ENCODE data around the gene LYST. TPM values are rescaled to one million over a fixed set of nuclear protein-coding genes. Genes with fewer than 3 reads are reported as not detected.

Gene LYST
- total RNA-seq, 1 donor from 2014 or later: 10.3 TPM

- intact Hi-C loops (cut with micrococcal nuclease): no loop called here
- TF ChIP-seq, protein P1, sequence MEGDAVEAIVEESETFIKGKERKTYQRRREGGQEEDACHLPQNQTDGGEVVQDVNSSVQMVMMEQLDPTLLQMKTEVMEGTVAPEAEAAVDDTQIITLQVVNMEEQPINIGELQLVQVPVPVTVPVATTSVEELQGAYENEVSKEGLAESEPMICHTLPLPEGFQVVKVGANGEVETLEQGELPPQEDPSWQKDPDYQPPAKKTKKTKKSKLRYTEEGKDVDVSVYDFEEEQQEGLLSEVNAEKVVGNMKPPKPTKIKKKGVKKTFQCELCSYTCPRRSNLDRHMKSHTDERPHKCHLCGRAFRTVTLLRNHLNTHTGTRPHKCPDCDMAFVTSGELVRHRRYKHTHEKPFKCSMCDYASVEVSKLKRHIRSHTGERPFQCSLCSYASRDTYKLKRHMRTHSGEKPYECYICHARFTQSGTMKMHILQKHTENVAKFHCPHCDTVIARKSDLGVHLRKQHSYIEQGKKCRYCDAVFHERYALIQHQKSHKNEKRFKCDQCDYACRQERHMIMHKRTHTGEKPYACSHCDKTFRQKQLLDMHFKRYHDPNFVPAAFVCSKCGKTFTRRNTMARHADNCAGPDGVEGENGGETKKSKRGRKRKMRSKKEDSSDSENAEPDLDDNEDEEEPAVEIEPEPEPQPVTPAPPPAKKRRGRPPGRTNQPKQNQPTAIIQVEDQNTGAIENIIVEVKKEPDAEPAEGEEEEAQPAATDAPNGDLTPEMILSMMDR (IDR thresholded peaks at IDR 0.05; ENCODE audit: borderline replicate concordance): no peak
- no peak overlapping the region for H3K4me3 ChIP-seq
These were observed 3.0 kb downstream of the LYST start for GRCh38 chr1:235863699-235864093.

DNA sequence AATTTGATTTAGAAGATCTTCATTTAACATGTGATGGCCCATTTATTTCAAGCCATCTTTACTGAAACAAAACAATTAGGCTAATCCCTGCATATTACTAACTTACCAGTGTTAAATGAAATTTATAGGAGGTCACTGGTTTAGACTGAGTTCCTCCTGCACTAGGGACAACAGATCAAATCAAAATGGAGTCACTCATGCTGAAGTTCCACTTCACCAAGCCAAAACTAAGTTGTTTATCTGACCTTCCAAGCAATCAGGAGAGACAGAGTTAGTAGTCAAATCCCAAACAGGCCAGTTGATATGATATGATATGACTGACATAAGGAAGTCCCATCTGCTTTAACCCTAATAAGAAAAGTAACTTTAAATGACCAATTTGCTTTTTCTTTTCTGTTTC lies 4.8 kb downstream of the LYST start:
- no peak overlapping the region for H3K4me3 ChIP-seq
- intact Hi-C loops (cut with micrococcal nuclease): no loop called here
- H3K27ac ChIP-seq (replicated peaks): no peak overlapping the region
- no peaks in the 10 kb centered on the region for H3K27me3 ChIP-seq (ENCODE audit: low read depth)
- no peaks in the 10 kb centered on the region for H3K9me3 ChIP-seq (replicated peaks)
- no peak for DNase-seq
- H3K36me3 ChIP-seq: no peaks in the 10 kb centered on the region
- peaks cover 25% of the 10 kb centered on the region for H3K4me1 ChIP-seq
- TF ChIP-seq, protein P1 (IDR thresholded peaks at IDR 0.05; ENCODE audit: borderline replicate concordance): no peak

More at GRCh38 chr1:235863699-235864093, 3.0 kb downstream of the LYST start:
- H3K9me3 ChIP-seq (replicated peaks): no peaks in the 10 kb centered on the region
- H3K27ac ChIP-seq (replicated peaks): no peak overlapping the region
- no peaks in the 10 kb centered on the region for H3K27me3 ChIP-seq (ENCODE audit: low read depth)
- no peaks in the 10 kb centered on the region for H3K36me3 ChIP-seq
- no peak for DNase-seq
- H3K4me1 ChIP-seq: peaks cover 37% of the 10 kb centered on the region

DNA sequence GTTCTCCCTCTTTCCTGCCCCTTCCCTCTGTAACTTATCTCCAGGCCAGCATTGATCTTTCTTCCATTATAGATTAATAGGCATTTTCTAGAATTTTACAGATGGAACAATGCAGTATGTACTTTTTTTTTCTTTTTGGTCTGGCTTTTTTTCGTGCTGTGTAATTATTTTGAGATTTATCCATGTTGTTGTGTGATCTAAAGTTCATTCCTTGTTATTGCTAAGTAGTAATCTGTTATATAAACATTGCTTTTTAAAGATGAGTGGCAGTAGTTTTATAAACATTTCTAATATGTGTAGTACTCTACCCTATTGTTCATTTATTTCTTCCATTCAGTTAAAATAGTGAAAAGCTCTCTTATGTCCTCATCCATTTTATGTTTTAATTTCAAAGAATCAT lies 5.9 kb downstream of the LYST start:
- H3K9me3 ChIP-seq (replicated peaks): no peaks in the 10 kb centered on the region
- H3K4me1 ChIP-seq: peaks cover 16% of the 10 kb centered on the region
- H3K27me3 ChIP-seq (ENCODE audit: low read depth): no peaks in the 10 kb centered on the region
- no peaks in the 10 kb centered on the region for H3K36me3 ChIP-seq
- intact Hi-C loops (cut with micrococcal nuclease): no loop called here
- H3K27ac ChIP-seq (replicated peaks): no peak overlapping the region
- no peak for DNase-seq
- H3K4me3 ChIP-seq: no peak overlapping the region
- TF ChIP-seq, protein P1 (IDR thresholded peaks at IDR 0.05; ENCODE audit: borderline replicate concordance): no peak

DNA sequence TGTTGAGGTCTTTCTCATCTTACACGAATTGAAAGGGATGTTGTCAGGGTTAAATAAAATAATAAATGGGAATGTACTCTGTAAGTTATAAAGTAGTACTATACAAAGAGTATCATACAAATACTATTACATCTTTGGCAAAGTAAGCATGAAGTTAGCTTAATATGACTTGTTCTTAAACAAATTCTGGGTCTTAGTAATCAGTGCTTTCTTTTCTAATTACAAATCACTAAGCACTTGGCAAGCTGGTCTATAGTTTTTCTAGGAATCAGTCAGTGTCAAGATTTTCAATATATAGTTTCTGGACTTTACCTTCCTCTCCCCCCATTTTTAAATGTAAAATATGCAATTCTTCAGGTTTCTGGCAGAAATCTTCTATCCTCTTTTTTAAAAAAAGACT lies 6.9 kb downstream of the LYST start:
- no peak overlapping the region for H3K27ac ChIP-seq (replicated peaks)
- H3K4me3 ChIP-seq: no peak overlapping the region
- H3K9me3 ChIP-seq (replicated peaks): no peaks in the 10 kb centered on the region
- TF ChIP-seq, protein P1 (IDR thresholded peaks at IDR 0.05; ENCODE audit: borderline replicate concordance): no peak
- no peaks in the 10 kb centered on the region for H3K36me3 ChIP-seq
- intact Hi-C loops (cut with micrococcal nuclease): no loop called here
- no peaks in the 10 kb centered on the region for H3K27me3 ChIP-seq (ENCODE audit: low read depth)
- peaks cover 7% of the 10 kb centered on the region for H3K4me1 ChIP-seq
- no peak for DNase-seq

DNA sequence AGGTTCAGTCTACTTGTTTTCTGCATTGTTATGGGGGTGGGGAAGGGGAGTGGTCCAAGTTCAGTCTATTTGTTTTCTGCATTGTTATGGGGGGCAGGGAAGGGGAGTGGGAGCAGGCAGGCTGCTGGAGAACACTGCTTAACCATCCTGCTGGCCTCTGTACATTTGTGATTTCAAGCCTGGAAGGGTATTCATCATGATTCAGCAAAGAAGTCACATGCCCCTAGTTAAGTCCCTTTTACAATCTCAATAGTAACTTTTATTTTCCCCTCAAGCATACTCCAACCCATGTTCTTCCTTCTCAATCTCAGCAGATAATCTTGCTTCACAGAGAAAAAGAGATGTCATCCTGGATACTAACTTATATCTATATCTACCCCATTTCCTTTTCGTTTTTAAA lies 7.9 kb downstream of the LYST start:
- Histone ChIP-seq H3K36me3 (no peaks in the 10 kb centered on the region), H3K4me1 (peaks cover 11% of the 10 kb centered on the region), H3K4me3 (no peak overlapping the region), H3K9me3 (replicated peaks) (no peaks in the 10 kb centered on the region), H3K27me3 (ENCODE audit: low read depth) (no peaks in the 10 kb centered on the region), H3K27ac (replicated peaks) (no peak overlapping the region)
- intact Hi-C loops (cut with micrococcal nuclease): no loop called here
- no peak for DNase-seq
- TF ChIP-seq, protein P1 (IDR thresholded peaks at IDR 0.05; ENCODE audit: borderline replicate concordance): no peak

- intact Hi-C loops (cut with micrococcal nuclease): no loop called here
- no peak overlapping the region for H3K27ac ChIP-seq (replicated peaks)
- H3K4me3 ChIP-seq: no peak overlapping the region
- DNase-seq: no peak
- no peaks in the 10 kb centered on the region for H3K36me3 ChIP-seq
- H3K9me3 ChIP-seq (replicated peaks): no peaks in the 10 kb centered on the region
- H3K4me1 ChIP-seq: peaks cover 22% of the 10 kb centered on the region
- TF ChIP-seq, protein P1 (IDR thresholded peaks at IDR 0.05; ENCODE audit: borderline replicate concordance): no peak
- H3K27me3 ChIP-seq (ENCODE audit: low read depth): no peaks in the 10 kb centered on the region
These were observed 8.9 kb downstream of the LYST start for GRCh38 chr1:235857756-235858155.

All from left ventricle myocardium inferior (tissue), 1 donor.